Liver (tissue), 3 donors: ENCODE measurements around the gene CARS2.

ENCODE experiments used
- RAD21 ChIP-seq, 2 donors: IDR thresholded peaks; 2 replicates each; pipeline ENCODE4 v1.6.1; 2016; ENCODE audit warnings: antibody characterized with exemption in 2 of 2, mild to moderate bottlenecking in 2 of 2
- TAF1 ChIP-seq: conservative IDR thresholded peaks from 2 replicates; pipeline ENCODE4 v1.6.1; 2016; ENCODE audit warnings: antibody characterized with exemption, mild to moderate bottlenecking
- YY1 ChIP-seq: IDR thresholded peaks from 2 replicates; pipeline ENCODE4 v1.6.1; 2016; ENCODE audit warnings: antibody characterized with exemption, mild to moderate bottlenecking
- TF ChIP-seq, protein P1 (sequence below): IDR thresholded peaks from 2 replicates; pipeline ENCODE4 v1.6.1; 2016; ENCODE audit warnings: antibody characterized with exemption
- TF ChIP-seq, protein P2 (sequence below): fragments of 150-350 bp; IDR thresholded peaks from 2 replicates; pipeline ENCODE4 v1.5.1; 2017; ENCODE audit warnings: improper control_type of control experiment, low read depth, low read length; ENCODE audit not compliant: missing input control
- donor health status: healthy.
- donor health status: healthy.

DNA sequence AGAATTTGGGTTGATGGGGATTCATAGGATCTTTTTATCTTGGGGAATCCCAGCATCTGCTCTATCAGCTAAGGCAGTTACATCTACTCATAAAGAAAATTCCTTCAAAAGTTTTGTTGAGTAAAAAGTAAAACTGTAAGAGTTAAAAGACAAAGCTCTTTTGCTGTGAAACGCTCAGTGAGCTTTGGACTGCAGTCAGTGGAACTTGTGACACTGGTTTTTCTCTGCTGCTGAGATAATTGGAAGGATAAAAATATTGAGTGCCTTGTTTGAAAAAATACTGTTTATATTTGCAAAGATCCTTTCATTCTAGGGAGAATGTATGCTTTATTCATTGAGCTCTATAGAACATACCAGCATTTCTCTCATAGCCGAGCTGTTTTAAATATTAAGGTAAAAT is 85.3 kb downstream of the CARS2 start:
- TF ChIP-seq, protein P1, sequence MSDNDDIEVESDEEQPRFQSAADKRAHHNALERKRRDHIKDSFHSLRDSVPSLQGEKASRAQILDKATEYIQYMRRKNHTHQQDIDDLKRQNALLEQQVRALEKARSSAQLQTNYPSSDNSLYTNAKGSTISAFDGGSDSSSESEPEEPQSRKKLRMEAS = no peak
- TF ChIP-seq TAF1 (no peak), RAD21 (IDR thresholded peaks at IDR 0.05) (no peak), YY1 (no peak)
- TF ChIP-seq, protein P2, sequence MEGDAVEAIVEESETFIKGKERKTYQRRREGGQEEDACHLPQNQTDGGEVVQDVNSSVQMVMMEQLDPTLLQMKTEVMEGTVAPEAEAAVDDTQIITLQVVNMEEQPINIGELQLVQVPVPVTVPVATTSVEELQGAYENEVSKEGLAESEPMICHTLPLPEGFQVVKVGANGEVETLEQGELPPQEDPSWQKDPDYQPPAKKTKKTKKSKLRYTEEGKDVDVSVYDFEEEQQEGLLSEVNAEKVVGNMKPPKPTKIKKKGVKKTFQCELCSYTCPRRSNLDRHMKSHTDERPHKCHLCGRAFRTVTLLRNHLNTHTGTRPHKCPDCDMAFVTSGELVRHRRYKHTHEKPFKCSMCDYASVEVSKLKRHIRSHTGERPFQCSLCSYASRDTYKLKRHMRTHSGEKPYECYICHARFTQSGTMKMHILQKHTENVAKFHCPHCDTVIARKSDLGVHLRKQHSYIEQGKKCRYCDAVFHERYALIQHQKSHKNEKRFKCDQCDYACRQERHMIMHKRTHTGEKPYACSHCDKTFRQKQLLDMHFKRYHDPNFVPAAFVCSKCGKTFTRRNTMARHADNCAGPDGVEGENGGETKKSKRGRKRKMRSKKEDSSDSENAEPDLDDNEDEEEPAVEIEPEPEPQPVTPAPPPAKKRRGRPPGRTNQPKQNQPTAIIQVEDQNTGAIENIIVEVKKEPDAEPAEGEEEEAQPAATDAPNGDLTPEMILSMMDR = no peak
